Osteocyte (in vitro differentiated cells): ENCODE results near the gene KRT78. TPM values are rescaled to one million over a fixed set of nuclear protein-coding genes. Genes with fewer than 3 reads are reported as not detected.

Source experiments
- DNase-seq: peaks from one replicate; pipeline ENCODE4 v3.0.0; 2021; ENCODE audit warnings: mixed read lengths; ENCODE audit not compliant: unreplicated experiment; ENCODE audit errors: extremely low spot score
- H3K27ac Mint-ChIP-seq: one replicate; pipeline ENCODE4 v1.8.0; 2021; ENCODE audit warnings: mild to moderate bottlenecking, mixed read lengths; ENCODE audit not compliant: unreplicated experiment
- H3K27me3 Mint-ChIP-seq: one replicate; pipeline ENCODE4 v1.8.0; 2021; ENCODE audit warnings: mixed read lengths; ENCODE audit not compliant: unreplicated experiment
- H3K36me3 Mint-ChIP-seq: one replicate; pipeline ENCODE4 v1.8.0; 2021; ENCODE audit warnings: mixed read lengths; ENCODE audit not compliant: unreplicated experiment
- H3K4me1 Mint-ChIP-seq: one replicate; pipeline ENCODE4 v1.8.0; 2021; ENCODE audit warnings: mixed read lengths; ENCODE audit not compliant: unreplicated experiment
- H3K4me3 Mint-ChIP-seq: one replicate; pipeline ENCODE4 v1.8.0; 2021; ENCODE audit warnings: mild to moderate bottlenecking, moderate library complexity, mixed read lengths; ENCODE audit not compliant: unreplicated experiment
- H3K9me3 Mint-ChIP-seq: one replicate; pipeline ENCODE4 v1.8.0; 2021; ENCODE audit warnings: mixed read lengths; ENCODE audit not compliant: unreplicated experiment
- CTCF ChIP-seq: fragments of 200-600 bp; sonication (generic); IDR thresholded peaks from 2 replicates; pipeline ENCODE4 v1.5.0; 2021; ENCODE audit warnings: antibody characterized with exemption, mild to moderate bottlenecking, moderate library complexity
- total RNA-seq: library from RNA; stranded (reverse); gene quantifications from 2 replicates; pipeline ENCODE4 v1.2.1, GENCODE V29; 2021

KRT78 gene
- total RNA-seq, 1 donor from 2014 or later = not detected

GRCh38 chr12:52823761-52824450, 24.9 kb downstream of the KRT78 start:
- Mint-ChIP-seq H3K27ac (no peak overlapping the region), H3K4me3 (no peak overlapping the region), H3K4me1 (no peaks in the 10 kb centered on the region), H3K9me3 (no peaks in the 10 kb centered on the region), H3K36me3 (no peaks in the 10 kb centered on the region), H3K27me3 (peaks cover 8% of the 10 kb centered on the region)
- no peak for TF ChIP-seq CTCF
- no peak for DNase-seq

- H3K4me1 Mint-ChIP-seq = no peaks in the 10 kb centered on the region
- DNase-seq = no peak
- no peak for TF ChIP-seq CTCF
- no peak overlapping the region for H3K27ac Mint-ChIP-seq
- H3K4me3 Mint-ChIP-seq = no peak overlapping the region
- H3K9me3 Mint-ChIP-seq = no peaks in the 10 kb centered on the region
- H3K36me3 Mint-ChIP-seq = no peaks in the 10 kb centered on the region
- H3K27me3 Mint-ChIP-seq = peaks cover 16% of the 10 kb centered on the region
These were observed 25.9 kb downstream of the KRT78 start for GRCh38 chr12:52822771-52823510.

GRCh38 chr12:52821826-52822660, 26.8 kb downstream of the KRT78 start:
- peaks cover 25% of the 10 kb centered on the region for H3K27me3 Mint-ChIP-seq
- DNase-seq = no peak
- H3K36me3 Mint-ChIP-seq = no peaks in the 10 kb centered on the region
- H3K4me3 Mint-ChIP-seq = no peak overlapping the region
- no peak overlapping the region for H3K27ac Mint-ChIP-seq
- H3K9me3 Mint-ChIP-seq = no peaks in the 10 kb centered on the region
- H3K4me1 Mint-ChIP-seq = no peaks in the 10 kb centered on the region
- TF ChIP-seq CTCF = no peak

GRCh38 chr12:52821071-52821730, 27.6 kb downstream of the KRT78 start:
- Mint-ChIP-seq H3K4me3 (no peak overlapping the region), H3K27me3 (peaks cover 28% of the 10 kb centered on the region), H3K27ac (no peak overlapping the region), H3K9me3 (no peaks in the 10 kb centered on the region), H3K4me1 (no peaks in the 10 kb centered on the region), H3K36me3 (no peaks in the 10 kb centered on the region)
- no peak for DNase-seq
- TF ChIP-seq CTCF = no peak
